K562 (cell line): ENCODE results near the gene CNBD2. TPM values are rescaled to one million over a fixed set of nuclear protein-coding genes. Genes with fewer than 3 reads are reported as not detected.

Experiments used
- ATAC-seq: fragments of 200-7000 bp; cut with Tn5 transposase; 3 replicates; pipeline ENCODE4 v1.9.1; 2020; ENCODE audit warnings: moderate library complexity
- BruUV-seq: library from RNA; stranded (reverse); fragments of 400-500 nt; replicated peaks from 2 replicates; lab custom pipeline; 2021; lab: Mats Ljungman, UMichigan
- CTCF ChIA-PET: fragments of 300-600 bp; formaldehyde crosslinking; extraction: SDS; loops from one replicate; lab custom pipeline; 2021; ENCODE audit warnings: low intra/inter-chr PET ratio; lab: Yijun Ruan, JAX
- POLR2A ChIA-PET: fragments of 300-600, 350-650 bp; sonication (Branson Sonifier 250); formaldehyde crosslinking; extraction: SDS; loops from one replicate; lab custom pipeline; 2021; ENCODE audit warnings: antibody characterized with exemption, inconsistent platforms; lab: Yijun Ruan, JAX
- DNase-seq, 4 experiments: peaks; one replicate each; pipeline versions ENCODE4 v3.0.0 to v3.0.0-alpha.2; 2011 to 2018; ENCODE audit warnings: low spot score in 3 of 4, mixed read lengths in 3 of 4; ENCODE audit errors: extremely low read depth in 1 of 4
- FAIRE-seq: peaks from 2 replicates; lab custom pipeline; 2011; peaks lifted over from hg19 to GRCh38; lab: Jason Lieb, UNC
- H2AFZ ChIP-seq: 2 replicates; pipeline ENCODE4 v1.6.0; 2011; ENCODE audit warnings: low read depth, low read length, control low read depth, inconsistent platforms
- H3K27ac ChIP-seq: fragments of 200-600 bp; 3 replicates; pipeline ENCODE4 v1.8.0; 2011; ENCODE audit warnings: low read depth, mild to moderate bottlenecking, control low read depth, inconsistent platforms, low read length, moderate library complexity, mixed read lengths; ENCODE audit errors: extremely low read depth
- H3K27me3 ChIP-seq, 2 experiments: fragments of 300-600 bp in 1 of 2; 2 replicates in 1 of 2; 3 replicates in 1 of 2; pipeline versions ENCODE4 v1.6.0 to v1.8.0; 2011; ENCODE audit warnings: inconsistent platforms in 2 of 2, low read length in 2 of 2, mild to moderate bottlenecking in 1 of 2, mixed read lengths in 1 of 2, moderate library complexity in 1 of 2; ENCODE audit not compliant: control insufficient read depth in 2 of 2, insufficient read depth in 2 of 2
- H3K36me3 ChIP-seq: fragments of 300-600 bp; 3 replicates; pipeline ENCODE4 v1.8.0; 2011; ENCODE audit warnings: mild to moderate bottlenecking, low read length, inconsistent platforms; ENCODE audit not compliant: control insufficient read depth, insufficient read depth
- H3K4me1 ChIP-seq, 2 experiments: fragments of 200-600 bp in 1 of 2; replicated peaks in 1 of 2; 2 replicates in 1 of 2; 3 replicates in 1 of 2; pipeline versions ENCODE4 v1.5.1 to v1.8.0; 2011; ENCODE audit warnings: inconsistent platforms in 2 of 2, low read length in 2 of 2, mild to moderate bottlenecking in 1 of 2, mixed read lengths in 1 of 2, moderate library complexity in 1 of 2; ENCODE audit not compliant: control insufficient read depth in 2 of 2, insufficient read depth in 2 of 2
- H3K4me2 ChIP-seq: 2 replicates; pipeline ENCODE4 v1.6.1; 2011; ENCODE audit warnings: low read length, control low read depth, inconsistent platforms, mixed read lengths; ENCODE audit not compliant: insufficient read depth
- H3K4me3 ChIP-seq: fragments of 200-600 bp; sonication (generic), shearing (Covaris generic); 2 replicates; pipeline ENCODE4 v1.5.1; 2016; ENCODE audit warnings: control low read depth, inconsistent platforms
- H3K79me2 ChIP-seq: fragments of 200-600 bp; 3 replicates; pipeline ENCODE4 v1.8.0; 2011; ENCODE audit warnings: low read length, inconsistent platforms; ENCODE audit not compliant: control insufficient read depth, insufficient read depth
- H3K9ac ChIP-seq, 2 experiments: 2 replicates each; pipeline versions ENCODE4 v1.6.0 to v1.6.1; 2011; ENCODE audit warnings: low read depth in 2 of 2, low read length in 2 of 2, control low read depth in 1 of 2, inconsistent platforms in 1 of 2, mild to moderate bottlenecking in 1 of 2, mixed read lengths in 1 of 2; ENCODE audit not compliant: insufficient read depth in 1 of 2
- H3K9me1 ChIP-seq: one replicate; pipeline ENCODE4 v1.6.0; 2011; ENCODE audit warnings: inconsistent platforms, mild to moderate bottlenecking, low read length, moderate library complexity; ENCODE audit not compliant: control insufficient read depth, insufficient read depth
- H3K9me3 ChIP-seq: replicated peaks from 2 replicates; pipeline ENCODE4 v1.5.1; 2011; ENCODE audit warnings: low read depth, low read length, inconsistent platforms; ENCODE audit not compliant: control insufficient read depth, insufficient read depth
- H4K20me1 ChIP-seq: replicated peaks from 2 replicates; pipeline ENCODE4 v1.6.1; 2011; ENCODE audit warnings: low read length, inconsistent platforms, mixed read lengths; ENCODE audit not compliant: control insufficient read depth, insufficient read depth
- CEBPB ChIP-seq: fragments of 450-650 bp; IDR thresholded peaks from 2 replicates; pipeline ENCODE4 v1.6.1; 2016; ENCODE audit warnings: missing genetic modification characterization, missing compliant biosample characterization
- CTCF ChIP-seq, 3 experiments: IDR thresholded peaks in 2 of 3; conservative IDR thresholded peaks in 1 of 3; 2 replicates each; pipeline ENCODE4 v1.5.1; 2011 to 2012; ENCODE audit warnings: low read length in 3 of 3, mild to moderate bottlenecking in 3 of 3, control low read depth in 2 of 3, improper control_type of control experiment in 1 of 3, inconsistent platforms in 1 of 3, low read depth in 1 of 3, mixed read lengths in 1 of 3, moderate library complexity in 1 of 3; ENCODE audit not compliant: insufficient read depth in 2 of 3
- FOXP1 ChIP-seq: sonication (generic); formaldehyde crosslinking; IDR thresholded peaks from 2 replicates; pipeline ENCODE4 v1.8.0; 2022; ENCODE audit warnings: mild to moderate bottlenecking, missing genetic modification reagents
- GABPA ChIP-seq: fragments of 200-800 bp; sonication (Bioruptor generic); conservative IDR thresholded peaks from 2 replicates; pipeline ENCODE4 v1.6.1; 2016; ENCODE audit warnings: low read depth, missing genetic modification characterization, missing compliant biosample characterization
- KDM2B ChIP-seq: fragments of 250-450 bp; sonication (Bioruptor Pico); IDR thresholded peaks from 2 replicates; pipeline ENCODE4 v1.8.0; 2021; ENCODE audit warnings: mild to moderate bottlenecking, moderate library complexity
- MECOM ChIP-seq: fragments of 250-450 bp; sonication (Bioruptor Pico); IDR thresholded peaks from 2 replicates; pipeline ENCODE4 v1.8.0; 2022; ENCODE audit warnings: inconsistent platforms
- NELFE ChIP-seq: IDR thresholded peaks from 2 replicates; pipeline ENCODE4 v1.6.1; 2011; ENCODE audit warnings: mild to moderate bottlenecking; ENCODE audit not compliant: insufficient read depth, insufficient read length
- POLR2H ChIP-seq: IDR thresholded peaks from 2 replicates; pipeline ENCODE4 v1.6.1; 2016; ENCODE audit warnings: missing genetic modification characterization, low read depth, mild to moderate bottlenecking, control low read depth, missing compliant biosample characterization, moderate library complexity
- RAD21 ChIP-seq, 2 experiments: fragments of 250-450 bp in 1 of 2; fragments of 450-650 bp in 1 of 2; sonication (Bioruptor Pico) in 1 of 2; formaldehyde crosslinking in 1 of 2; IDR thresholded peaks in 1 of 2; conservative IDR thresholded peaks in 1 of 2; 2 replicates each; pipeline versions ENCODE4 v1.4.0 to v1.8.0; 2020 to 2022; ENCODE audit warnings: mild to moderate bottlenecking in 2 of 2, moderate library complexity in 1 of 2
- RNF219 ChIP-seq: fragments of 250-450 bp; sonication (Bioruptor Pico); IDR thresholded peaks from 2 replicates; pipeline ENCODE4 v1.5.0; 2022; ENCODE audit warnings: mild to moderate bottlenecking
- RUNX1 ChIP-seq: sonication (generic); IDR thresholded peaks from 2 replicates; pipeline ENCODE4 v1.6.1; 2016; ENCODE audit warnings: antibody characterized with exemption, low read depth
- SAP30 ChIP-seq: fragments of 200-600 bp; sonication (generic); IDR thresholded peaks from 2 replicates; pipeline ENCODE4 v1.6.1; 2012; ENCODE audit warnings: borderline replicate concordance, low read depth, mild to moderate bottlenecking, moderate library complexity, low read length, control low read depth, inconsistent platforms; ENCODE audit not compliant: insufficient read depth, poor library complexity, severe bottlenecking
- SIX5 ChIP-seq, 2 experiments: IDR thresholded peaks; 2 replicates each; pipeline ENCODE4 v1.6.1; 2011; ENCODE audit warnings: low read length in 2 of 2, borderline replicate concordance in 1 of 2, low read depth in 1 of 2, mild to moderate bottlenecking in 1 of 2, moderate library complexity in 1 of 2; ENCODE audit not compliant: insufficient read depth in 1 of 2
- SMAD3 ChIP-seq: fragments of 450-650 bp; formaldehyde crosslinking; conservative IDR thresholded peaks from 2 replicates; pipeline ENCODE4 v1.4.0; 2020; ENCODE audit warnings: mild to moderate bottlenecking
- SMC3 ChIP-seq: conservative IDR thresholded peaks from 2 replicates; pipeline ENCODE4 v1.6.1; 2011; ENCODE audit warnings: low read depth, low read length, improper control_type of control experiment; ENCODE audit not compliant: insufficient read depth
- XRCC3 ChIP-seq: fragments of 450-650 bp; IDR thresholded peaks from 2 replicates; pipeline ENCODE4 v1.6.1; 2017; ENCODE audit warnings: mild to moderate bottlenecking, moderate library complexity
- YY1 ChIP-seq, 3 experiments: IDR thresholded peaks; 2 replicates each; pipeline ENCODE4 v1.6.1; 2011; ENCODE audit warnings: low read length in 2 of 3, mild to moderate bottlenecking in 2 of 3, moderate library complexity in 2 of 3, borderline replicate concordance in 1 of 3, control low read depth in 1 of 3, low read depth in 1 of 3; ENCODE audit not compliant: insufficient read depth in 3 of 3, insufficient replicate concordance in 2 of 3, control insufficient read depth in 1 of 3, insufficient read length in 1 of 3; ENCODE audit errors: extremely low read depth in 1 of 3
- ZNF124 ChIP-seq: sonication (generic); formaldehyde crosslinking; IDR thresholded peaks from 2 replicates; pipeline ENCODE4 v1.8.1; 2022; ENCODE audit warnings: missing genetic modification reagents
- WGBS: fragments of 100-300 bp; shearing (Covaris generic); methylation state at CpG from one replicate; pipeline ENCODE4 v1.1.6; 2016; ENCODE audit warnings: low coverage, mixed read lengths; ENCODE audit not compliant: insufficient coverage; ENCODE audit errors: missing lambda C conversion rate; 5-methylcytosine and 5-hydroxymethylcytosine counted together
- in situ Hi-C: fragments of 300-500 bp; cut with MboI; formaldehyde crosslinking; loops from 4 replicates; pipeline ENCODE4 v1.15.0; 2018; ENCODE audit warnings: inconsistent platforms, mixed read lengths
- intact Hi-C: fragments of 100-400 bp; cut with micrococcal nuclease; formaldehyde crosslinking; loops from 2 replicates; pipeline ENCODE4 v1.14.2; 2022
- polyA plus RNA-seq, 8 experiments: library from polyadenylated mRNA; depleted of rRNA in 4 of 8; stranded (reverse) in 5 of 8; unstranded in 3 of 8; fragments of >200 nt; fragmentation: Nextera tagmentation in 2 of 8; fragmentation: Illumina TruSeq in 1 of 8; extraction: Ambion mirVana in 2 of 8; extraction: Trizol in 1 of 8; gene quantifications; 2 replicates each; pipeline versions ENCODE4 v1.2.1 to v1.2.3, GENCODE V29; 2011 to 2014; ENCODE audit warnings: inconsistent platforms in 1 of 8, missing spikeins in 1 of 8
- total RNA-seq, 7 experiments: library from RNA; depleted of rRNA in 6 of 7; stranded (reverse); fragments of >200 nt in 6 of 7; fragmentation: Illumina TruSeq in 2 of 7; extraction: Trizol in 2 of 7; gene quantifications; 2 replicates each; pipeline versions ENCODE4 v1.2.1 to v1.2.3, GENCODE V29; 2011 to 2021; ENCODE audit warnings: low replicate concordance in 1 of 7

CNBD2 gene
- total and polyA plus RNA-seq, 9 of the 15 experiments (the other 6 are each of a cell fraction or from before 2014, with no cell fraction given) = 3.2 to 17.5 (median 5.3) TPM

DNA sequence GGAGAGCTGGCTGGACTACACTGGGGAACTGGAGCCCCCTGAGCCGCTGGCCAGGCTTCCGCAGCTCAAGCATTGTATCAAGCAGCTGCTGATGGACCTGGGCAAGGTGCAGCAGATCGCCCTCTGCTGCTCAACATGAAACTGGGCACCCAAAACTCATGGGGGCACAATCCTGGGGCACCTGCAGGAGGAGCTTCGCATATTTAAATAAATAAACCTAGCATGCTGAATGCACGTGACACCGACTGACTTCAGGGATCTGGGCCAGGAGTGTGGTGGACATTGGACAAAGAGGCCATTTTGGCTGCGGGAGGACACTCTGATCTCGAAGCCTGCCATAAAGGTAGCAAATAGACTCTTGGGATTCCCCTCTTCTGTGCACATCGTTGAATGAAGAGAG lies 20.9 kb upstream of the CNBD2 start:
- WGBS = 78% methylated on average over 9 of the region's 9 CpGs
- no peaks in the 10 kb centered on the region for H3K27me3 ChIP-seq
- H3K4me3 ChIP-seq = no peak overlapping the region
- no peaks in the 10 kb centered on the region for H4K20me1 ChIP-seq
- FAIRE-seq (no peak), ATAC-seq (peak; percentile 58), DNase-seq (peak in 2 of 4 experiments; percentile 20 to 26)
- H2AFZ ChIP-seq = no peak overlapping the region
- ChIA-PET CTCF (interaction anchor here (0.6 kb wide), 1 partner anchor 102 kb away, joined by 5 read pairs; no protein-coding TSS in a partner anchor), POLR2A (interaction anchor here (1.0 to 1.8 kb wide), 3 partner anchors 203 to 205 kb away, joined by 3 to 4 read pairs (median 4); partner anchors contain the start of gene RBM39)
- in situ Hi-C loops (no loop called here), intact Hi-C loops (no loop called here)
- H3K27ac ChIP-seq = no peak overlapping the region
- H3K36me3 ChIP-seq = peaks cover 40% of the 10 kb centered on the region; the same call in 2 of the 3 replicates
- H3K4me1 ChIP-seq = peaks cover 3 to 5% of the 10 kb centered on the region in 2 experiments; a peak in 2 of 5 replicates
- peaks cover 4% of the 10 kb centered on the region for H3K9me1 ChIP-seq
- no peaks in the 10 kb centered on the region for H3K9me3 ChIP-seq
- no peak overlapping the region for H3K9ac ChIP-seq
- H3K4me2 ChIP-seq = no peak overlapping the region
- H3K79me2 ChIP-seq = peaks cover 10% of the 10 kb centered on the region
- BruUV-seq = no TSS peak
- TF ChIP-seq ZNF124 (CRISPR knock-in tag) (no peak), SMC3 (no peak), RAD21 (CRISPR knock-in tag; conservative IDR thresholded peaks at IDR 0.05 in 1 of 2, IDR thresholded peaks at IDR 0.05 in 1 of 2) (0 out of 4 replicates have a peak, but pooled peaks of 1 of the 2 experiments have one; percentile 25), RNF219 (CRISPR knock-in tag) (no peak), KDM2B (CRISPR knock-in tag) (no peak), SMAD3 (CRISPR knock-in tag) (no peak), MECOM (no peak), POLR2H (tag) (no peak), RUNX1 (no peak), XRCC3 (no peak), NELFE (no peak), FOXP1 (no peak), SAP30 (no peak), GABPA (tag) (no peak), YY1 (IDR thresholded peaks at IDR 0.05; ENCODE audit: borderline replicate concordance in 1 of 3, control insufficient read depth in 1 of 3, extremely low read depth in 1 of 3, insufficient read depth in 3 of 3, insufficient read length in 1 of 3, insufficient replicate concordance in 2 of 3, low read depth in 1 of 3, low read length in 2 of 3) (peak in 1 of 3 experiments; percentile 22), CEBPB (tag) (no peak), SIX5 (IDR thresholded peaks at IDR 0.05; ENCODE audit: borderline replicate concordance in 1 of 2, insufficient read depth in 1 of 2, low read depth in 1 of 2, low read length in 2 of 2) (no peak), CTCF (IDR thresholded peaks at IDR 0.05 in 2 of 3, conservative IDR thresholded peaks at IDR 0.05 in 1 of 3; ENCODE audit: insufficient read depth in 2 of 3, low read depth in 1 of 3, low read length in 3 of 3) (peak; percentile 42 to 73 (median 58); a peak in 5 of 6 replicates)
